K562 (cell line): ENCODE measurements around the gene SLC25A21. TPM values are rescaled to one million over a fixed set of nuclear protein-coding genes. Genes with fewer than 3 reads are reported as not detected.

Experiments used
- ATAC-seq: fragments of 200-7000 bp; cut with Tn5 transposase; 3 replicates; pipeline ENCODE4 v1.9.1; 2020; ENCODE audit warnings: moderate library complexity
- BruUV-seq: library from RNA; stranded (reverse); fragments of 400-500 nt; replicated peaks from 2 replicates; lab custom pipeline; 2021; lab: Mats Ljungman, UMichigan
- CTCF ChIA-PET: fragments of 300-600 bp; formaldehyde crosslinking; extraction: SDS; loops from one replicate; lab custom pipeline; 2021; ENCODE audit warnings: low intra/inter-chr PET ratio; lab: Yijun Ruan, JAX
- POLR2A ChIA-PET: fragments of 300-600, 350-650 bp; sonication (Branson Sonifier 250); formaldehyde crosslinking; extraction: SDS; loops from one replicate; lab custom pipeline; 2021; ENCODE audit warnings: antibody characterized with exemption, inconsistent platforms; lab: Yijun Ruan, JAX
- DNase-seq, 4 experiments: peaks; one replicate each; pipeline versions ENCODE4 v3.0.0 to v3.0.0-alpha.2; 2011 to 2018; ENCODE audit warnings: low spot score in 3 of 4, mixed read lengths in 3 of 4; ENCODE audit errors: extremely low read depth in 1 of 4
- FAIRE-seq: peaks from 2 replicates; lab custom pipeline; 2011; peaks lifted over from hg19 to GRCh38; lab: Jason Lieb, UNC
- H2AFZ ChIP-seq: 2 replicates; pipeline ENCODE4 v1.6.0; 2011; ENCODE audit warnings: low read depth, low read length, control low read depth, inconsistent platforms
- H3K27ac ChIP-seq: fragments of 200-600 bp; 3 replicates; pipeline ENCODE4 v1.8.0; 2011; ENCODE audit warnings: low read depth, mild to moderate bottlenecking, control low read depth, inconsistent platforms, low read length, moderate library complexity, mixed read lengths; ENCODE audit errors: extremely low read depth
- H3K27me3 ChIP-seq, 2 experiments: fragments of 300-600 bp in 1 of 2; 2 replicates in 1 of 2; 3 replicates in 1 of 2; pipeline versions ENCODE4 v1.6.0 to v1.8.0; 2011; ENCODE audit warnings: inconsistent platforms in 2 of 2, low read length in 2 of 2, mild to moderate bottlenecking in 1 of 2, mixed read lengths in 1 of 2, moderate library complexity in 1 of 2; ENCODE audit not compliant: control insufficient read depth in 2 of 2, insufficient read depth in 2 of 2
- H3K36me3 ChIP-seq: fragments of 300-600 bp; 3 replicates; pipeline ENCODE4 v1.8.0; 2011; ENCODE audit warnings: mild to moderate bottlenecking, low read length, inconsistent platforms; ENCODE audit not compliant: control insufficient read depth, insufficient read depth
- H3K4me1 ChIP-seq, 2 experiments: fragments of 200-600 bp in 1 of 2; replicated peaks in 1 of 2; 2 replicates in 1 of 2; 3 replicates in 1 of 2; pipeline versions ENCODE4 v1.5.1 to v1.8.0; 2011; ENCODE audit warnings: inconsistent platforms in 2 of 2, low read length in 2 of 2, mild to moderate bottlenecking in 1 of 2, mixed read lengths in 1 of 2, moderate library complexity in 1 of 2; ENCODE audit not compliant: control insufficient read depth in 2 of 2, insufficient read depth in 2 of 2
- H3K4me2 ChIP-seq: 2 replicates; pipeline ENCODE4 v1.6.1; 2011; ENCODE audit warnings: low read length, control low read depth, inconsistent platforms, mixed read lengths; ENCODE audit not compliant: insufficient read depth
- H3K4me3 ChIP-seq: fragments of 200-600 bp; sonication (generic), shearing (Covaris generic); 2 replicates; pipeline ENCODE4 v1.5.1; 2016; ENCODE audit warnings: control low read depth, inconsistent platforms
- H3K79me2 ChIP-seq: fragments of 200-600 bp; 3 replicates; pipeline ENCODE4 v1.8.0; 2011; ENCODE audit warnings: low read length, inconsistent platforms; ENCODE audit not compliant: control insufficient read depth, insufficient read depth
- H3K9ac ChIP-seq, 2 experiments: 2 replicates each; pipeline versions ENCODE4 v1.6.0 to v1.6.1; 2011; ENCODE audit warnings: low read depth in 2 of 2, low read length in 2 of 2, control low read depth in 1 of 2, inconsistent platforms in 1 of 2, mild to moderate bottlenecking in 1 of 2, mixed read lengths in 1 of 2; ENCODE audit not compliant: insufficient read depth in 1 of 2
- H3K9me1 ChIP-seq: one replicate; pipeline ENCODE4 v1.6.0; 2011; ENCODE audit warnings: inconsistent platforms, mild to moderate bottlenecking, low read length, moderate library complexity; ENCODE audit not compliant: control insufficient read depth, insufficient read depth
- H3K9me3 ChIP-seq: replicated peaks from 2 replicates; pipeline ENCODE4 v1.5.1; 2011; ENCODE audit warnings: low read depth, low read length, inconsistent platforms; ENCODE audit not compliant: control insufficient read depth, insufficient read depth
- H4K20me1 ChIP-seq: replicated peaks from 2 replicates; pipeline ENCODE4 v1.6.1; 2011; ENCODE audit warnings: low read length, inconsistent platforms, mixed read lengths; ENCODE audit not compliant: control insufficient read depth, insufficient read depth
- CBX8 ChIP-seq: fragments of 200-600 bp; sonication (generic); IDR thresholded peaks from 2 replicates; pipeline ENCODE4 v1.6.1; 2012; ENCODE audit warnings: borderline replicate concordance, mixed run types, low read depth, mild to moderate bottlenecking, moderate library complexity, mixed read lengths, low read length, control low read depth, inconsistent platforms; ENCODE audit not compliant: poor library complexity, severe bottlenecking; ENCODE audit errors: extremely low read depth
- HMBOX1 ChIP-seq: sonication (generic); IDR thresholded peaks from 2 replicates; pipeline ENCODE4 v1.6.1; 2016
- HMGN3 ChIP-seq: IDR thresholded peaks from 2 replicates; pipeline ENCODE4 v1.6.1; 2011; ENCODE audit warnings: borderline replicate concordance, low read depth, mild to moderate bottlenecking, mixed read lengths, low read length; ENCODE audit not compliant: insufficient read length; ENCODE audit errors: extremely low read depth
- MXI1 ChIP-seq: IDR thresholded peaks from 2 replicates; pipeline ENCODE4 v1.6.1; 2011; ENCODE audit warnings: low read depth, mild to moderate bottlenecking, improper control_type of control experiment, low read length
- NBN ChIP-seq: fragments of 450-650 bp; IDR thresholded peaks from 2 replicates; pipeline ENCODE4 v1.6.1; 2016; ENCODE audit warnings: low read depth, mild to moderate bottlenecking
- PREB ChIP-seq: sonication (generic); formaldehyde crosslinking; IDR thresholded peaks from 2 replicates; pipeline ENCODE4 v1.8.1; 2023; ENCODE audit warnings: mild to moderate bottlenecking, missing genetic modification reagents
- ZNF124 ChIP-seq: sonication (generic); formaldehyde crosslinking; IDR thresholded peaks from 2 replicates; pipeline ENCODE4 v1.8.1; 2022; ENCODE audit warnings: missing genetic modification reagents
- ZNF75A ChIP-seq: fragments of 450-650 bp; formaldehyde crosslinking; IDR thresholded peaks from 2 replicates; pipeline ENCODE4 v1.4.0; 2020; ENCODE audit warnings: mild to moderate bottlenecking
- WGBS: fragments of 100-300 bp; shearing (Covaris generic); methylation state at CpG from one replicate; pipeline ENCODE4 v1.1.6; 2016; ENCODE audit warnings: low coverage, mixed read lengths; ENCODE audit not compliant: insufficient coverage; ENCODE audit errors: missing lambda C conversion rate; 5-methylcytosine and 5-hydroxymethylcytosine counted together
- in situ Hi-C: fragments of 300-500 bp; cut with MboI; formaldehyde crosslinking; loops from 4 replicates; pipeline ENCODE4 v1.15.0; 2018; ENCODE audit warnings: inconsistent platforms, mixed read lengths
- intact Hi-C: fragments of 100-400 bp; cut with micrococcal nuclease; formaldehyde crosslinking; loops from 2 replicates; pipeline ENCODE4 v1.14.2; 2022
- polyA plus RNA-seq, 8 experiments: library from polyadenylated mRNA; depleted of rRNA in 4 of 8; stranded (reverse) in 5 of 8; unstranded in 3 of 8; fragments of >200 nt; fragmentation: Nextera tagmentation in 2 of 8; fragmentation: Illumina TruSeq in 1 of 8; extraction: Ambion mirVana in 2 of 8; extraction: Trizol in 1 of 8; gene quantifications; 2 replicates each; pipeline versions ENCODE4 v1.2.1 to v1.2.3, GENCODE V29; 2011 to 2014; ENCODE audit warnings: inconsistent platforms in 1 of 8, missing spikeins in 1 of 8
- total RNA-seq, 7 experiments: library from RNA; depleted of rRNA in 6 of 7; stranded (reverse); fragments of >200 nt in 6 of 7; fragmentation: Illumina TruSeq in 2 of 7; extraction: Trizol in 2 of 7; gene quantifications; 2 replicates each; pipeline versions ENCODE4 v1.2.1 to v1.2.3, GENCODE V29; 2011 to 2021; ENCODE audit warnings: low replicate concordance in 1 of 7
- TF ChIP-seq, protein P1 (sequence below): fragments of 450-650 bp; IDR thresholded peaks from 2 replicates; pipeline ENCODE4 v1.6.1; 2014; ENCODE audit warnings: low read depth, mild to moderate bottlenecking, moderate library complexity, borderline replicate concordance

The SLC25A21 gene
- total and polyA plus RNA-seq, 9 of the 15 experiments (the other 6 are each of a cell fraction or from before 2014, with no cell fraction given): 15.2 to 46.7 (median 28.7) TPM

- TF ChIP-seq HMBOX1 (no peak), ZNF75A (CRISPR knock-in tag) (no peak), ZNF124 (no peak)
Observed at GRCh38 chr14:36818246-36818645, 354.2 kb downstream of the SLC25A21 start (continued).

GRCh38 chr14:36817071-36817930 is 355.1 kb downstream of the SLC25A21 start:
- DNase-seq (no peak), ATAC-seq (no peak), FAIRE-seq (no peak)
- H2AFZ ChIP-seq: no peak overlapping the region
- ChIA-PET POLR2A (no interaction called here), CTCF (no interaction called here)
- no peaks in the 10 kb centered on the region for H3K79me2 ChIP-seq
- peaks cover 0 to 10% of the 10 kb centered on the region in 2 experiments; a peak in 2 of 5 replicates for H3K4me1 ChIP-seq
- H3K36me3 ChIP-seq: no peaks in the 10 kb centered on the region
- H3K4me2 ChIP-seq: no peak overlapping the region
- no peak overlapping the region for H3K4me3 ChIP-seq
- H3K27me3 ChIP-seq: no peaks in the 10 kb centered on the region
- H3K9ac ChIP-seq: no peak overlapping the region
- intact Hi-C loops: no loop called here
- H3K9me1 ChIP-seq: no peaks in the 10 kb centered on the region
- no peak overlapping the region for H3K27ac ChIP-seq
- no peaks in the 10 kb centered on the region; the same call in 1 of the 2 replicates for H4K20me1 ChIP-seq
- H3K9me3 ChIP-seq: no peaks in the 10 kb centered on the region
- in situ Hi-C loops: no loop called here
- 84% methylated on average over 9 of the region's 9 CpGs for WGBS
- BruUV-seq: no TSS peak
- TF ChIP-seq HMGN3 (no peak), NBN (no peak), MXI1 (no peak), CBX8 (no peak), PREB (CRISPR knock-in tag) (no peak)
- TF ChIP-seq, protein P1, sequence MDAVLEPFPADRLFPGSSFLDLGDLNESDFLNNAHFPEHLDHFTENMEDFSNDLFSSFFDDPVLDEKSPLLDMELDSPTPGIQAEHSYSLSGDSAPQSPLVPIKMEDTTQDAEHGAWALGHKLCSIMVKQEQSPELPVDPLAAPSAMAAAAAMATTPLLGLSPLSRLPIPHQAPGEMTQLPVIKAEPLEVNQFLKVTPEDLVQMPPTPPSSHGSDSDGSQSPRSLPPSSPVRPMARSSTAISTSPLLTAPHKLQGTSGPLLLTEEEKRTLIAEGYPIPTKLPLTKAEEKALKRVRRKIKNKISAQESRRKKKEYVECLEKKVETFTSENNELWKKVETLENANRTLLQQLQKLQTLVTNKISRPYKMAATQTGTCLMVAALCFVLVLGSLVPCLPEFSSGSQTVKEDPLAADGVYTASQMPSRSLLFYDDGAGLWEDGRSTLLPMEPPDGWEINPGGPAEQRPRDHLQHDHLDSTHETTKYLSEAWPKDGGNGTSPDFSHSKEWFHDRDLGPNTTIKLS: no peak
